Retinal pigment epithelial cell (primary cell): Measurements from ENCODE around the gene IDE.

ENCODE experiments used
- DNase-seq: peaks from one replicate; pipeline ENCODE4 v3.0.0-alpha.2; 2010; ENCODE audit warnings: low read depth
- H3K4me3 ChIP-seq: 2 replicates; pipeline ENCODE4 v1.5.1; 2011; ENCODE audit warnings: mild to moderate bottlenecking, low read length, control low read depth, moderate library complexity
- TF ChIP-seq, protein P1 (sequence below): conservative IDR thresholded peaks from 2 replicates; pipeline ENCODE4 v1.5.1; 2011; ENCODE audit warnings: low read depth, low read length, control low read depth, inconsistent platforms

IDE gene

DNA sequence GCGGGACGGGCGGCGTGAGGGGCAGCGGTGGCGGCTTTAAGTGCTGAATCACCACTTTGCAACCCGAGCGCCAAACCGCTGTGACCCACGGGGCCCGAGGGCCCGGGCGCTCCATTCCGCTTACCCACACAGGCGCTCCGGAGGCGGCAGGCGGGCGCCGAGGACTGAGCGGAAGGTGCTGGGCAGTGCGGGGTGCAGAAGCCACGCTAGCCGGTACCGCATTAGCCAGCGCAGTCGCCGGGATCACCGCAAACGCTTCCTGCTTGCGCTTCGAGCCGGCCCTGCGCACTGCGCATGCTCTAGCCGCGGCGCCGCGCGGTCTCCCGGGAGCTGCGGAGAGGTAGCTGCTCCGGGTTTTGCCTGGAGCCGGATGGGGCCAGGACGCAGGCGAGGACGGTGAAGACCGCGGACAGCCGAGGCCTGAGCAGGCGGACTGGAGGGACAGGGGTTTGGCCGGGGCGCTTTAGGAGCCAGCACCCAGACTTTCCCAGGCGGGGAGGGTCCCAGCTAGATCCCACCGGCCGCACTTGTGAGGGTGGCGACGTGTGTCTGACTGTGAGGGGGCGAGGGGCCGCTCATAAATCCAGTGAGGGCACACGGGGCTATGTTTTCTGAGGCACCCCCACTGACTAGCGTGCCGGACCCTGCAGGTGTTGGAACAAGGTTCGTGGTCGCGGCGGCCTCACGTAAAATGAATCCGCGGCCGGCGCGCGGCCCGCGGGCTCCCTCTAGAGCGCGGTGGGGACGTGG is at the start of gene IDE:
IDE (minus strand) TSS at position 296 of the 750 bp plus-strand sequence; CDS start at position 222, 74 bp downstream.
- TF ChIP-seq, protein P1, sequence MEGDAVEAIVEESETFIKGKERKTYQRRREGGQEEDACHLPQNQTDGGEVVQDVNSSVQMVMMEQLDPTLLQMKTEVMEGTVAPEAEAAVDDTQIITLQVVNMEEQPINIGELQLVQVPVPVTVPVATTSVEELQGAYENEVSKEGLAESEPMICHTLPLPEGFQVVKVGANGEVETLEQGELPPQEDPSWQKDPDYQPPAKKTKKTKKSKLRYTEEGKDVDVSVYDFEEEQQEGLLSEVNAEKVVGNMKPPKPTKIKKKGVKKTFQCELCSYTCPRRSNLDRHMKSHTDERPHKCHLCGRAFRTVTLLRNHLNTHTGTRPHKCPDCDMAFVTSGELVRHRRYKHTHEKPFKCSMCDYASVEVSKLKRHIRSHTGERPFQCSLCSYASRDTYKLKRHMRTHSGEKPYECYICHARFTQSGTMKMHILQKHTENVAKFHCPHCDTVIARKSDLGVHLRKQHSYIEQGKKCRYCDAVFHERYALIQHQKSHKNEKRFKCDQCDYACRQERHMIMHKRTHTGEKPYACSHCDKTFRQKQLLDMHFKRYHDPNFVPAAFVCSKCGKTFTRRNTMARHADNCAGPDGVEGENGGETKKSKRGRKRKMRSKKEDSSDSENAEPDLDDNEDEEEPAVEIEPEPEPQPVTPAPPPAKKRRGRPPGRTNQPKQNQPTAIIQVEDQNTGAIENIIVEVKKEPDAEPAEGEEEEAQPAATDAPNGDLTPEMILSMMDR = peak; percentile 78
- no peak for DNase-seq
- peak within 1 kb of the TSS; percentile 85 for H3K4me3 ChIP-seq

DNA sequence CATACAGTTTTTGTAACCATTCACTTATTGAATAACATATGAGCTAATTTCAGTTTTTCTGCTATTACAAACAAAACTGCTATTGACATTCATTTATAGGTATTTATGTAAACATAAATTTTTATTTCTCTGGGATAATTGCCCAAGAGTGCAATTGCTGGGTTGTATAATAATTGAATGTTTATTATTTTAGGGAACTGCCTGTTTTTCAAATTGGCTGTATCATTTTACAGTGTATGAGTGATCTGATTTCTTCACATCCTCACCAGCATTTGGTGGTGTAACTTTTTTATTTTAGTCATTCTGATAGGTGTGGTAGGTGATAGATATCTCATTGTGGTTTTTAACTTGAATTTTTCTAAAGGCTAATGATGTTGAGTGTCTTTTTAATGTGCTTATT is 45.5 kb upstream of the IDE start:
- TF ChIP-seq, protein P1 = no peak
- no peak for DNase-seq
- no peak overlapping the region for H3K4me3 ChIP-seq

DNA sequence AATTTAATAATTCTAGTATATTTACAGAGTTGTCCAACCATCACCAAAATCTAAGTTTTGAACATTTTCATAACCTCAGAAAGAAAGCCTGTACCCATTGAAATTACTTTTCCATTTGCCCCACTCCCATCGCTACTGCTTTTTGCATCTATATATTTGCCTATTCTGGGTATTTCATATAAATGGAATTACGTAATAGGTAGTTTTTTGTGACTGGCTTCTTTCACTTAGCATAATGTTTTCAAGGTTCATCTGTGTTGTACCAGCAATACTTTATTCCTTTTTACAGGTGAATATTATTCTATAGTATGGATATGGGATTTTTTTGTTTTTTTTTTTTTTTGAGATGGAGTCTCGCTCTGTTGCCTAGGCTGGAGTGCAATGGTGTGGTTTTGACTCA is 41.6 kb upstream of the IDE start:
- H3K4me3 ChIP-seq = no peak overlapping the region
- no peak for DNase-seq
- TF ChIP-seq, protein P1 = no peak

DNA sequence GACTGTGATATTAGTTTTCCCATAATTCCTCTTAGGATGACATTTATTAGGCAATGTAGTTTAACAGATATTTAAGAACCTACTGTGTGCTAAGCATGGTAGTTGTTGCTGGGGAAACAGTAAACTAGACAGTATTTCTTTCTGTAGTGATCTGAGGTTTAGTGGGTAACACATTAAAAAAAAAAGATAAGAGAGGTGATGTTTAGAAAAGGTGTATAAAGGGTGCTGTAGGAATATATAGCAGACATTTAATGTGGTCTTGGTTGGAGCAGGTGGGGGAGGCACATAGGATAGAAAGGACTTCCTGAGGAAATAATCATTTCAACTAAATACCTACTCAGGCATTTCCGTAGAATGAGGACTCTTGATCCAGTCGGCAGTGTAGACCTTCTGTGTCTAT is 30.9 kb upstream of the IDE start:
- no peak overlapping the region for H3K4me3 ChIP-seq
- DNase-seq = no peak
- TF ChIP-seq, protein P1 = no peak

DNA sequence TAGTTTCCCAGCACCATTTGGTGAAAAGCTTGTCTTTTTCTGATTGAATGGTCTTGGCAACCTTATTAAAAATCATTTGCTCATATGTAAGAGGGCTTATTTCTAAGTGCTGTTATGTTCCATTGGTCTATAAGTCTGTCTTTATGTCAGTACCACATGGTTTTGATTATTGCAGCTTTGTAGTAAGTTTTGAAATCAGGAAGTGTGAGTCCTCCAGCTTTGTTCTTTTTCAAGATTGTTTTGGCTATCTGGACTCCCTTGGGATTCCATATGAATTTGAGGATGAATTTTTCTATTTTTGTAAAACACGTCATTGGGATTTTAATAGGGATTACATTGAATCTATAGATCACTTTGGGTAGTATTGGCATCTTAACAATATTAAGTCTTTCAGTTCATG is 24.4 kb upstream of the IDE start:
- TF ChIP-seq, protein P1 = no peak
- H3K4me3 ChIP-seq = no peak overlapping the region
- no peak for DNase-seq

DNA sequence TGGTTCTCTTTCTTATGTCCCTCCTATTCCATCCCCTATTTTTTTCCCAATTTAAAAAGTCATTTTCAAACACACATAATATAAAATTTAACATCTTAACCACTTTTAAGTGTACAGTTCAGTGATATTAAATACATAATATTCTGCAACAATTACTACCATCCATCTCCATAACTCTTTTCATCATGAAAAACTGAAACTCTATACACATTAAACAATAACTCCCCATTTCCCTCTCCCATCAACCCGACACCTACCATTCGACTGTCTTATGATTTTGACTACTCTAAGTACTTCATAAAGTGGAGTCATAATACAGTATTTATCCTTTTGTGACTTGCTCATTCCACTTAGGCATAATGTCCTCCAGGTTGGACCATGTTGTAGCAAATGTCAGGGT is 21.6 kb upstream of the IDE start:
- no peak overlapping the region for H3K4me3 ChIP-seq
- TF ChIP-seq, protein P1 = no peak

More for the DNA sequence above, 21.6 kb upstream of the IDE start:
- no peak for DNase-seq
